ENCODE data around the gene CLIC1.

GRCh38 chr6:31710523-31711219 is 25.7 kb downstream of the CLIC1 start:
- TF ChIP-seq CTCF (IDR thresholded peaks at IDR 0.05): no peak
- TF ChIP-seq EZH2 (IDR thresholded peaks at IDR 0.05): no peak

Measured in neural progenitor cell (in vitro differentiated cells).